Sigmoid colon (tissue), 4 donors: ENCODE data around the gene PIH1D2.

Experiments
- EP300 ChIP-seq, 4 donors: sonication (generic); formaldehyde crosslinking; IDR thresholded peaks; one replicate each; pipeline ENCODE4 v1.6.1; 2017; ENCODE audit warnings: antibody characterized with exemption in 4 of 4
- POLR2A ChIP-seq, 2 donors: fragments of 450-650 bp; IDR thresholded peaks; one replicate each; pipeline ENCODE4 v1.6.1; 2016; ENCODE audit warnings: antibody characterized with exemption in 2 of 2, mild to moderate bottlenecking in 2 of 2, moderate library complexity in 2 of 2
- TF ChIP-seq, protein P1 (sequence below), 4 experiments: fragments of 450-650 bp in 3 of 4; fragments of 200-600 bp in 1 of 4; IDR thresholded peaks; one replicate each; pipeline ENCODE4 v1.5.1; 2016 to 2019; ENCODE audit warnings: antibody characterized with exemption in 4 of 4, mild to moderate bottlenecking in 3 of 4, moderate library complexity in 2 of 4

DNA sequence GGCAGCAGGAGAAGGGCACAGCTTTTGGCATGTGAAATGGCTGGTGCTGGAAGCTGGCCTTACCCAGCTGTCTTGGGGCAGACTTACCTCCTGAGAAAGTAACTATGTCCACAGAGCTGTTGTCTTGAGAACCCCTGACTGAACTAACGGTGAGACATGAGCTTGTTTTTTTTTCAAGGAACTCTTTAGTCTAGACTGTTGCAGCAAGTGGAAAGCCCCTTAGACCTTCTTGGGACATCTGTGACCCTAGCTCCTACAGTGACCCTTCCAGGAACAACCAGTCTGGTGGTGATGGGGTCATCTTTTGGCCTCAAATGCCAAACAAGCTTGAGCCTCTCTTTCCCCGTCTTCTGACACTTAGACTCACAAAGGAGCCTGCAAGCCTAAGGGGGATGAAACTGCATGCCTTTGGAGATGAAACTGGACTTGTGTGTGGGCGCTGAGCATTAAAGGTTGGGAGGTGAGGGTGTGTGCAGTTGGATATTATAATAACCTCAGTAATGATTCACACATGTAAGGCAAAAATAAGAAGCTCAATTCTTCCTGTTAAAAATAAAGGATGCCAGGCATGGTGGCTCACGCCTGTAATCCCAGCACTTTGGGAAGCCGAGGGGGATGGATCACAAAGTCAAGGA is 48.3 kb upstream of the PIH1D2 start:
- TF ChIP-seq POLR2A (IDR thresholded peaks at IDR 0.05) = no peak
- TF ChIP-seq, protein P1, sequence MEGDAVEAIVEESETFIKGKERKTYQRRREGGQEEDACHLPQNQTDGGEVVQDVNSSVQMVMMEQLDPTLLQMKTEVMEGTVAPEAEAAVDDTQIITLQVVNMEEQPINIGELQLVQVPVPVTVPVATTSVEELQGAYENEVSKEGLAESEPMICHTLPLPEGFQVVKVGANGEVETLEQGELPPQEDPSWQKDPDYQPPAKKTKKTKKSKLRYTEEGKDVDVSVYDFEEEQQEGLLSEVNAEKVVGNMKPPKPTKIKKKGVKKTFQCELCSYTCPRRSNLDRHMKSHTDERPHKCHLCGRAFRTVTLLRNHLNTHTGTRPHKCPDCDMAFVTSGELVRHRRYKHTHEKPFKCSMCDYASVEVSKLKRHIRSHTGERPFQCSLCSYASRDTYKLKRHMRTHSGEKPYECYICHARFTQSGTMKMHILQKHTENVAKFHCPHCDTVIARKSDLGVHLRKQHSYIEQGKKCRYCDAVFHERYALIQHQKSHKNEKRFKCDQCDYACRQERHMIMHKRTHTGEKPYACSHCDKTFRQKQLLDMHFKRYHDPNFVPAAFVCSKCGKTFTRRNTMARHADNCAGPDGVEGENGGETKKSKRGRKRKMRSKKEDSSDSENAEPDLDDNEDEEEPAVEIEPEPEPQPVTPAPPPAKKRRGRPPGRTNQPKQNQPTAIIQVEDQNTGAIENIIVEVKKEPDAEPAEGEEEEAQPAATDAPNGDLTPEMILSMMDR (IDR thresholded peaks at IDR 0.05) = no peak
- no peak for TF ChIP-seq EP300 (IDR thresholded peaks at IDR 0.05)
